ENCODE measurements around the gene ANKRD39. TPM values are rescaled to one million over a fixed set of nuclear protein-coding genes. Genes with fewer than 3 reads are reported as not detected.

Gene ANKRD39
- total and polyA plus RNA-seq, 4 donors, result 4.7 to 22.7 (median 10.7) TPM

- WGBS, result 86% methylated on average over 6 of the region's 6 CpGs
- TF ChIP-seq RAD21 (IDR thresholded peaks at IDR 0.05), result no peak
- no peak for TF ChIP-seq RXRA (IDR thresholded peaks at IDR 0.05)
- no peak for TF ChIP-seq HNF4G (IDR thresholded peaks at IDR 0.05)
- TF ChIP-seq YY1 (IDR thresholded peaks at IDR 0.05), result no peak
- no peak for TF ChIP-seq HNF4A (conservative IDR thresholded peaks at IDR 0.05)
- no peak for TF ChIP-seq ZBTB33 (IDR thresholded peaks at IDR 0.05)
- no peak for TF ChIP-seq REST (IDR thresholded peaks at IDR 0.05)
- no peak for TF ChIP-seq CTCF (IDR thresholded peaks at IDR 0.05; ENCODE audit: low read depth, low read length, missing input control)
- no peak for TF ChIP-seq ATF3 (IDR thresholded peaks at IDR 0.05)
- TF ChIP-seq MAX (IDR thresholded peaks at IDR 0.05), result no peak
- TF ChIP-seq TAF1 (conservative IDR thresholded peaks at IDR 0.05), result no peak
- TF ChIP-seq EGR1 (IDR thresholded peaks at IDR 0.05; ENCODE audit: low read depth in 2 of 2), result no peak
- TF ChIP-seq FOXA2 (IDR thresholded peaks at IDR 0.05), result no peak
- TF ChIP-seq JUND (IDR thresholded peaks at IDR 0.05), result no peak
- TF ChIP-seq NR2F2 (IDR thresholded peaks at IDR 0.05), result no peak
- no peak for TF ChIP-seq GABPA (IDR thresholded peaks at IDR 0.05 in 1 of 2, conservative IDR thresholded peaks at IDR 0.05 in 1 of 2)
- TF ChIP-seq SP1 (IDR thresholded peaks at IDR 0.05), result no peak
- no peak for TF ChIP-seq FOXA1 (IDR thresholded peaks at IDR 0.05)
- H3K27ac ChIP-seq (ENCODE audit: low read depth in 1 of 2, low read length in 2 of 2), result no peak overlapping the region
- H3K9me3 ChIP-seq (ENCODE audit: control insufficient read depth in 4 of 4, low read length in 3 of 4), result no peaks in the 10 kb centered on the region
- H3K4me1 ChIP-seq (ENCODE audit: control insufficient read depth in 4 of 4, insufficient read depth in 4 of 4, low read length in 3 of 4), result peaks cover 0 to 7% (median 3%) of the 10 kb centered on the region in 4 donors
- no peak overlapping the region for H3K4me3 ChIP-seq (ENCODE audit: low read depth in 1 of 3, low read length in 3 of 3)
- no peak overlapping the region for H3K9ac ChIP-seq (ENCODE audit: low read depth in 1 of 2, low read length in 2 of 2)
- H3K36me3 ChIP-seq (ENCODE audit: control insufficient read depth in 4 of 4, insufficient read depth in 3 of 4, low read depth in 1 of 4, low read length in 3 of 4), result no peaks in the 10 kb centered on the region
- no peak for DNase-seq (ENCODE audit: low spot score)
- H3K27me3 ChIP-seq (ENCODE audit: control insufficient read depth in 4 of 4, insufficient read depth in 4 of 4, low read length in 3 of 4), result no peaks in the 10 kb centered on the region
Measured at GRCh38 chr2:96877042-96877451, 19.2 kb upstream of the ANKRD39 start.
